PC-3 (cell line): ENCODE results near the gene AP5Z1.

Experiments
- EZH2 ChIP-seq: fragments of 300-600 bp; sonication (generic); IDR thresholded peaks from one replicate; pipeline ENCODE4 v1.6.1; 2017; ENCODE audit warnings: antibody characterized with exemption, mild to moderate bottlenecking, low read length; ENCODE audit not compliant: unreplicated experiment
- EZH2phosphoT487 ChIP-seq: fragments of 300-600 bp; sonication (generic); IDR thresholded peaks from 2 replicates; pipeline ENCODE4 v1.6.1; 2018; ENCODE audit warnings: mild to moderate bottlenecking, antibody characterized with exemption, low read length, borderline replicate concordance

- TF ChIP-seq EZH2phosphoT487, result no peak
- TF ChIP-seq EZH2, result no peak
Measured at GRCh38 chr7:4745265-4745919, 30.0 kb upstream of the AP5Z1 start.
